Inflammatory macrophage treated with lipopolysaccharide for 1 hour (primary cell): ENCODE results near the gene SLC7A4.
"Not testable (repeated sequence)": the region's sequence is repeated elsewhere in the genome, so short reads cannot be mapped to it uniquely, and the experiment has no call there.

ENCODE experiments used
- DNase-seq, 2 donors: peaks; one replicate each; pipeline ENCODE4 v3.0.0-alpha.2; 2020 to 2022

Gene SLC7A4

DNA sequence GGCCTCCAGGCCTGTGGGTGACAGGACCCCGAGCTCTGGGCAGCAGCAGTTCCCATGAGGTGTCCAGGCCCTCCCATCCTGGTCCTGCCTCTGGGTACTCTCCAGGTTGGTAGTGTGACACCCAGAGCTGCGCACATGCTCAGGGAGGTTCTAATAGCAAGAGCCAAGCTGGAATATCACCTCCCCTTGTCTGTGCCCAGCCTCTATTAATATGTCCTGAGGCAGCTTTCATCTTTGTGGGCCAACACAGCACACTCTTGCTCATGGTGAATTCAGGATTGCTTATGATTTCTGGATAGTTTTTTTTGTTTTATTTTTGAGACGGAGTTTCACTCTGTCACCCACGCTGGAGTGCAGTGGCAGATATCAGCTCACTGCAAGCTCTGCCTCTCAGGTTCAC is 14.0 kb downstream of the SLC7A4 start:
- no peak for DNase-seq

DNA sequence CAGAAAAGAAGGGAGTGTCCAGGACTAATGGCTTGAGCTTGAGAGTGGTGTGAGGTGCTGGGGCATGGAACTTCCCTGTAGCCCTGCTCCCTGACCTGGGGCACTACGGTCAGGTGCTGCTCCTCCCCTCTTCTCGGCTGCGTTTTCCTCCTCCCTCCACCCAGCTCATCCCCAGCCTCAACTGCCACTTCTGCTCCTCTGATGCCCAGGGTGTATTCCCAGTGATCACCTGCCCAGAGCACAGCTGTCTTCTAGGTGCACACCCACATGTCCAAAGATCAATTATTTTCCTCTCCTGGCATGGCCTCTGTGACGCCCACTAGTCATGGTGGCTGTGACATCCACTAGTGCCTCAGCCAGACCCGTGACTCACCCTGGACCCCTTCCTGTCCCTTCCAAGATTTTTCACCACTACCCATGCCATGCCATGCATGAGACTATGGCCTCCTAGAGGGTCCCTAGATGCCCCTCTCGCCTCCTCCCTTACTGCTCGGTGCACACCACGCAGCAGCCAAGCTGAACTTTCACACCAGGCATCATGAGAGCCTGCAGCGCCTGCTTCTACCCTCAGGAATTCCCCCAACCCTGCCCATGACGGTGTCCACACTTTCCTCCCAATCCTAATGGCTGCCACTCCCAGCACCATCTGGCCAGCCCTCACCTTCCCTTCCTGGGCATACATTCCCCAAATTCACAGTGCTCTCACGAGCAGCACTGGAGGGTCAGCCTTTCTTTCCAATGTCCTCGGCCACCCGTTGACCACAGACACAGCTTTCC is 15.5 kb downstream of the SLC7A4 start:
- DNase-seq = no peak

DNA sequence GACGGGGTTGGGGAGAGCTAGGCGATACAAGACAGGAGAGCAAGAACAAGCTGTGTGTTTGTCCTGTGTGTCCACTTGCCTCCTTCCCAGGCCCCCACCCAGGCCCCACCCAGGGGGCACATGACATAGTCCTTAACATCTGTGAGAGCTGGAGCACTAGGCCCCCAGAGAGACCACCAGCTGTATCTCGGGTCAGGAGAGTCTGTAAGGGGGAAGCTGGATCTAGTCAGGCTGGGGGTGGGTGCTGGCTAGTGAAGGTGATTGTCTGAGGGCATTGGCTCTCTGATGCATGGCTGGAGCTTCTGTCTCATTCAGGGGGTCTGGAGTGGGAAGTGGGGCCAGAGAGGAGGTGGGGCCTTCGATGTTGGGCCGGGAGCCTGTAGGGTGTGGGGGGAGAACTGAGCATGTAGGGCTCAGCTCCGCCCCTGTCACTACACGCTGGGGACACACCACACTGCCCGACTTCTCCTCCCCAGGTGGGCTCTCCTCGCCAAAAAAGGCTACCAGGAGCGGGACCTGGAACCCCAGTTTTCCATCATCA is 16.8 kb downstream of the SLC7A4 start:
- no peak for DNase-seq

DNA sequence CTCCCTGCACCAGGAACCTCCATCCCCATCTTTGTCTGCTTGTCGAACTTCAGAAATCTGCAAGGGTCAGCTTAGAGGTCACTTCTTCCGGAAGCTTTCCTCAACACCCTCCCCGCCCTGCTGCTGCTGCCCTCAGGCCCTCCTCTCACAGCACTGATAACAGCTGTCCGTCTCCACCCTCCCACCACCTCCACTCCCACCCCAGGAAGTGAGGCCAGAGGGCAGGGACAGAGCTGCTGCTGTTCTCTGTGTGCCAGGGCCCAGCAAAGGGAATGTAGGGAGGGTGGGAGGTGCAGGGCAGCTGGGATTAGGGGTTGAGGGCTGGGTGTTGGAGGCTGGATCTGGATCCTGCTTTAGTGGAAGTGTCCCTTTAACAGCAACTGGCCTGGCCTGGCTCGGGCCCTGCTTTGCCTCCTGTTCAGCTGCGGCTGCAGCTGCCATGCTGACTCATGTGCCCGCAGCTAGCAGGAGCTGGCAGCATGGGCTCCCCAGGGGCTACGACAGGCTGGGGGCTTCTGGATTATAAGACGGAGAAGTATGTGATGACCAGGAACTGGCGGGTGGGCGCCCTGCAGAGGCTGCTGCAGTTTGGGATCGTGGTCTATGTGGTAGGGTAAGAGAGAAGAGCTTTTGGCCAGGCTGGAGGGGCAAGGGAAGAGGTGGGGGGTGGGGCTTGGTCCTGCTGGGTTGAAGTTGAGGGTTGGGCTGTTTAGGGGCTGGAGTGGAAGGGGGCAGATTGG is 17.5 kb downstream of the SLC7A4 start, which contains the start of gene P2RX6:
Gene P2RX6 (plus strand): TSS at position 440 of the 740 bp plus-strand sequence. CDS start 10 bp downstream, at position 450.
- peak; percentile 8 to 36 for DNase-seq

DNA sequence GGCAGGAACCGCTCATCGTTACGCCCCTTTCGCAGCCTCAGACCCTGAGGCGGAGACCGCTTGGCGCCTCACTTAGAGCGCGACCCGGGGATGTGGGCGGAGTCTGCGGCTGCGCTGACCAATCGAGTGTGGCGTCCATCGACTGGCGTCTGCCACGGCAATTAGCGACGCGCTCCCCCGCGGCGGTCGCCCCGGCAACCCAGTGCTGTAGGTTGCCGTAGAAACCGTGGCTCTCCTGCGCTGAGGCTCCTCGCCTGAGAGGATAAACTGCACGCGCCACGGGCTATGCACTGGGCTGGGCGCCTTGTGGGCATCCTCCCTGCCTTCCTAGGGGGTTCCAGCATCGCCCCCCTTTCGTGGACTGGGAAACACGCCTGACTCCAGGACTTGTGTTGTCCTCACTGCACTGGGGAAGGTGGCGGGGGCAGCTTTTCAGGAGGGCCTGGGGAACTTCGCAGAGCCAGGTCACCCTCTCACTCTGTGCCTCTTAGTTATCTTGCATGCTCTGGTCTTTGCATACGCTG is 18.1 kb downstream of the SLC7A4 start:
- DNase-seq = peak; percentile 60 to 69

DNA sequence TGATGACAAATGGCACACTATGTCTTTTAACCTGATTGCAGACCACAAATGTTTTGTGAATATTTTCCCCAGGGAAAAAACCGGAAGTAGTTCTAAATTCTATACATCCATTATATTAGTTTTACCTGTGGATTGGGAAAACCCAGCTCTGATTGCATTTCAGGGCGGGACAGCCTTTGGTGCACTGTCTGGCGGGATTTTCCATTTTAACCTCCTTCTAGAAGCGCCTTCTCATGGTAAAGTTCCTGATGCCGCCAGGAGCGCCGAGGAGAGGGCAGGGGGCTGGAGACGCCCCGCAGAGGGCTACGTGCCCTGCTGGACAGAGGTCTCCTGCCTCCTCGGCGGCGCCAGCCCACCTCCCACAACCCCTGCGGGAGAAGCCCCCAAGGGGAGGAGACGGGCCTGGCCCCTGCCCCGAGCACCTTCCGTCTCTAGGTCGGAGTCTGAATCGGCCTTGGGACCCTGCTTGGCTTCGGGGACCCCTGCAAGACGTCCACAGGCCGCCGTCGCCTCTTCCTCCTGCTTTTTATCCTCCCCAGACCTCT is 18.6 kb downstream of the SLC7A4 start:
- DNase-seq = no peak

DNA sequence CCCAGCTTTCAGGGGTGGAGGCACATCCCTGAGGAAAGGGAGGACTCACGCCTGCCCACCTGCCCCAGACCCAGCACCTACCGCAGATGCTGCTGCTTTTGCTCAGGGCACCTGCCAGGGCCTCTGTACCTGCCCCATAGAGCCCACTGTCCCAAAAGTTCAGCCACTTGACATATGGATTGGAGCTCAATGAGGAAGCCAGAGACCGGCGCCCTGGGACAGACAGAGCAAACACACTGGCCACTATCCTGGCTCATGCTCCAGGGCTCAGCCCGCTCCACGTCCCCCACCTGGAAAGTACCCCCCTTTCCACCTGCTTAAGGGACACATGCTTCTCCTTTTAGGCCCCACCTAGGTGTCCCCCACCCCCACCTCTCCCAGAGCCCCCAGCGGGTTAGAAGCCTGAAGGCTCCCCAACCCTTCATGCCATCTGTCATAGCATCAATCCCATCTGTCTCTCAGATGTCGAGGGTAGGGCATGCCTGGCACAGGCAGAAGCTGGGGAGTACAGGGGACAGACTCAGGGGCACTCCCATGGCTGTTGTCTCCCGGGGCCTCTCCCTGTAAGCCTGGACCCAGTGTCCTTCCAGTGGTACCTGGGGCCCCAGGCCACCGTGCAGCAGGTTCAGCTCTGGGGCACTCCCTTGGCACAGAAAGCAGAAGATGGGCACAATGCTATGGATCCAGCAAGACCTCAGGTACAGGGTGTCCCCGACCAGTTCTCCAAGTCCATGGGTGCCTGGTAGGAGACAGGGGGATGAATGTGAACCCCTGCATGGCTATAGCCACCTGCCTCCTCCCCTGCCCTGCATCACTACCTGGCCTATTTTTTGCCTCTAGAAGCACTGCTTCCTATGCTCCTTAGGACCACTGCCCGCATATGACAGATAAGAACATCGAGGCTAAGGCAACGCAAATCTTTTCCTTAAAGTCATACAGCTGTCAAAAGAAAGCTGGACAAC is 19.6 kb downstream of the SLC7A4 start:
- DNase-seq = no peak

DNA sequence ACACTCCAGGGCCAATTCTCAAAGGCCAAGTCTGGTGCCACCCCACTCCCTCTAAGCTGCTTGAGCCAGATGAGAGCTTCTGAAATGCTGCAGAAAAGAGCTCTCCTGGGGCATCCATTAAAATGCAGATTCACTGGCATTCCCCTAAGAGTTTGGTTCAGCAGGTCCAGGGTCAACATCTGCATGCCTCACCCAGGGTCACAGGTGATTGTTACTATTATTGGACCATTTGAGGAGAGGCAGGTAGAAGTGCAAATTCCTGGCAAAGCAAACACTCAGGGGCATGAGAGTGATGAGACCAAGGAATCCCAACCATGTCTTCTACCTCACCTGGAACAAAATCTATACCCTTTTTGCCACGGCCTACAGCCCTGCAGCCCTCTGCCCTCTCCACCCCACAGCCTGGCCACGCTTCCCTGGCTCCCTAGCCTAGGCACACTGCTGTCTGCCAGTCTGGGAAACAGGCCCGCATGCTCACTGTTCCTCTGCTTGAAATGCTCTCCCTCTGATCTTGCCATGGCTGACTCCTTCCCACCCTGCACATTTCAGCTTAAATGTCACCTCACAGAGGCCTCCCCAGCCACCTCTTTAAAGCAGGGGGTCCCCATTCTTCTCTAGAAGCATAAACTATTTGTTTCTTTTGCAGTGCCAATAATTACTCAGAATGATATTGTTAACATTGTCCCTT is 21.8 kb downstream of the SLC7A4 start:
- no peak for DNase-seq

DNA sequence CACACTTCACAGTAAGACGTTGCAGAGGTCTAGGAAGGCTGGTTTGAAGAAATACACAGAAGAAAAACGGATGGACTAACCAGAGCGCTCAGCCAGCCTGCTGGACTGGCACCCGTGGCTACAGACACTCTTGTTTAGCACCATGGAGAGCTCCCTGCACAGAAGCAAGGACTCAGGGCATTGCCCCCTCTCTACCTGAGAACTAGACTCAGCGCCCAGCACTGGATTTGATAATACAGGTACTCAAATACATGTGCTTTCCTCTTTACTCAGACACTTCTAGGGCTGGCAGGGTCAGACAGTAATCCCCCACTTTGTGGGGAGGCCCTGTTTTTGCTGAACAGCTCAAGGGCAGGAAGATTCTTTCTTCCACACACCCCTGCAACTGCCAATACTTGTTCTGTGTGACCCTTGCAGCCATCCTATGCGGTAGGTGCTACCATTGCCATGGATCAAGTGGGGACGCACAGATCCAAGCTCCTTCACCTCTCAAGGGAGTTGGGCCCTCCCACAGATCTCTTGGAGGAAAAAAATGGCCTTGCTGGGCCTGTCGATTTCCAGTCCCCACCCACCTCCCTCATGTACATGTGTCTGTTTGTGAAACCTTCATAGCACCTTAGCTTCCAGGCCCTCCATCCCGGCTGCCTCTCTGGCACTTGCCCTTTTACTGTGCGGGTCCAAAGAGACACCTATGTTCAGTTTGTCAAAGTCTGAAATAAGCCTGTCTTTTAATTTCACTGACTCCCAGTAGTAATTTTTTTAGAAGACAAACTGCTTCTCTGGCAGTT is 22.5 kb downstream of the SLC7A4 start:
- peak in 1 of 2 donors; percentile 1 for DNase-seq

DNA sequence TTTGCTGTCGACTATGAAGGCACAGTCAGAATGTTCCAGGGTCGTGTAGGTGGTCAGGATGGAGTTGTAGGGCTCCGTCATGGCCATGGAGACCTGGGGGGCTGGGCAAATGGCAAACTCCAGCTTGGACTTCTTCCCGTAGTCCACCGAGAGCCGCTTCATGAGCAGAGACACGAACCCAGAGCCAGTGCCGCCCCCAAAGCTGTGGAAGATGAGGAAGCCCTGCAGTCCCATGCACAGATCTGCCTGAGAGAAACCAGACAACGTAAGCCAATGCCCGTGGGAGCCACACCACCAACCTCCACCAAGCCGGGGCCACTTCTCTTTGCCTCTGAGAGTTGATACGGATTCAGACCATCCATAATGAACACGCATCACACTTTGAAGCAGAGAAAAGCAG is 23.2 kb downstream of the SLC7A4 start:
- DNase-seq = not testable (repeated sequence)

DNA sequence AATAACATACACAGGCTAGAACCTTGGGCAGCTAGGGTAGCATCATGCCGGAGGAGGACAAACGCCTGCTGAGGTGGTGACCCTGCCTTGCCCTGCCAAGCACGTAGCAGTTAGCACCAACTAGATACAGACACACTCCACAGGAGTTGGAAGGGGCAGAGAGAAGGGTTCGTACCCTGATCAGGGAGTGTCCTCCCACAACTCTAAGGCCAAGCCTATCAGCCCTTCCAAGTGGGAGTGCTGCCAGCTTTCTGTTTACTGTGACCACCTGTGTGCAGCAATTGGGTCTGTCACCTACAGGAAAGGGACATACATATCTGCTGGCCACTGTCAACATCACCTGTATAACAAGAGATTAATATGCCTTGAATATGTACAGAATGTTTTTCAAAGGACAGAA is 28.6 kb downstream of the SLC7A4 start:
- no peak for DNase-seq

DNA sequence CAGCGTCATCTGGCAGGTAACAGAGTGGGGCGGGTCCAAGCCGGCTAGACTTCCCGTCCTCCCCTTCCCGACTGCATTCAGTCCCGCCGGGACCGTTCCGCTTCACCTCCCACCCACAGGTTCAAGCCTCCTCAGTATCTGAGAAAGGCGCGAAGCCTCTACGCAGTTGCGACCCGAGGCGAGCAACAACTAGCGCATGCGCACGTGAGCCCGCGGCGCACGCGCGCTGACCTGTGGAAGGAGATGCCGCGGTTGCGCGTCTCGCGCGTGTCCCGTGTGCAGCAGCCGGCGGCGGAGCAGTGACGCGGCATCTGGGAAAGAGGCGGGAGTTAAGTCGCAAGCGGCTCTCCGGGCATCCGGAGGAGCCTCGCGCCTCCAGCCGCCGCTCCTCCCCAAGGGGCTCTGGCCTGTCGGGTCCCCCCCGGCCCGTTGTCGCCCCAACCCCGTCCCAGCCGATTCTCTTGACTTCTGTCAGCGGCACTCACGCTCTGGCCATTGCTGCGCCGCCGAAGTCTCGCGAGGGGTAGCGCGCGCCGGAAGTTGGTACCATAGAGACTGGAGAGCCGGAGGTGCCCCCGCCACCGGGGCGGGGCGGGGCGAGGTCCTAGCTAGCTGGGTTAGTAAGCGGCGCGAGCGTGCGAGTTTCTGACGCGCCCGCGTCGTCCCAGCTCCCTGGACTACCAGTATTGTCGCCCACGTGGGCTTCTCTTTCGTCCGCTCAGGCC is 30.6 kb downstream of the SLC7A4 start, which contains the start of gene THAP7:
Gene THAP7 (minus strand): TSS at position 518 of the 725 bp plus-strand sequence. CDS start 207 bp downstream, at position 311.
- DNase-seq = peak; percentile 95 to 96

DNA sequence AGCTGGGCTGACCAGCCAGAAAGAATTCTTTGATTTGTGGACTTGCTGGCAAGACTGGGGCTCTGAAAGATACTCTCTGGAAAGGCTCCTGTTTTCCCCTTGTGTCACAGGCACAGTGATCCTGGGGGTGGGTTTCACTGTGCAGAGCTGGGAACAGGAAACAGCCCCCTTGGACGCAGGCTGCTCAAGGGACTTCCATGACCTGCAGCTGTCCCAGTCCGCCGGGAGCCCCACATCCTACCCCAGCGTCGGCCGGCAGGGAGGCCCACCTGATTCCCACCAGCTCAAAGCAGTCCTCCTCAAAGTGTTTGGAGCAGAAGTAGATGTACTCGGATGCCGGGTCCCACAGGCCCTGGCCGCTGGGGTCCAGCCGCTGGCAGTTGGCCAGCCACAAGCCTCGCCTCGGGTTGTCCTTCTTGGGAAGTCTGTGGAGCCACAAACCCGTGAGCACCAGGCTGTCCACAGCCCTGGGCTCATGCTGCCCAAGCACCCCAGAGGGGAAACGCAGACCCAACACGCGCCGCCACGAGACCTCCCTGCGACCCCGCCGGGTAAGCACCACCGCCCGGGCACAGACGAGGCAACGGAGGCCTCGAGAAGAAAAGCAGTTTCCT is 31.3 kb downstream of the SLC7A4 start:
- DNase-seq = no peak

DNA sequence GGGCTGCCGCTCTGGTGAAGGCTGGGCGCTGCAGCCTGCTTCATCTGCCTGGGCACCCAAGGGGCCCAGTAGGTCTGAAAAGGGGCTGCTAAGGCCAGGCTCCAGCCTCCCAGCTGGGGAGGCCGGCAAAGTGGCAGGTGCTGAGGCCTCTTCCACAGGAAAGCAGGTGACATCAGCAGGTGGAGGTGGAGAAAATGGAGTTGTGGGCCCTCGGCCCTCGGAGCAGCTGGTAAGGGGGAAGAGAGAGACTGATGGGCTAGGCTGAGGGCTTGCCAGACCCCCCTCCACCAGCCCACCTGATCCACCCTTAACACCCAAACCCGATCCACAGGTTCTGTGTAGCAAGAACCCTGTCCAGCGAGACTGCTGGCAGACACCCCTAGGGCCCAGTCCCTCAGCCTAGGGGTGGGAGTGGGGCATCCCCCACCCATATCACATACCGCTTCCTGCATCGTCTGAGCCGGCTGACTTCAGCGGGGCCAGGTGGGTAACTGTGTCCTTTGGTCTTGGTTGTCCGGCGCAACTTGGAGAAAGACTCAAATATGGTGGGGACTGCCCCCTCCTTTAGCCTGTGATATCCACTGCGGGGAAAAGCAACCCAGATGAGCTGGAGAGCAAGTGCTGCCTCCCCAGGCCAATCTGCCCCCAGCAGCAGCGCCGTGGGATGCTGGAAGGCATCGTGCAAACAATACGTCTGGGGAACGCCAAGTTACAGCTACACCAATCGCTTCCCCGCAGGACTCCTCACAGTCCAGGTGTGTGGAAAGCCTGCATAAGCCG is 32.0 kb downstream of the SLC7A4 start:
- DNase-seq = no peak

DNA sequence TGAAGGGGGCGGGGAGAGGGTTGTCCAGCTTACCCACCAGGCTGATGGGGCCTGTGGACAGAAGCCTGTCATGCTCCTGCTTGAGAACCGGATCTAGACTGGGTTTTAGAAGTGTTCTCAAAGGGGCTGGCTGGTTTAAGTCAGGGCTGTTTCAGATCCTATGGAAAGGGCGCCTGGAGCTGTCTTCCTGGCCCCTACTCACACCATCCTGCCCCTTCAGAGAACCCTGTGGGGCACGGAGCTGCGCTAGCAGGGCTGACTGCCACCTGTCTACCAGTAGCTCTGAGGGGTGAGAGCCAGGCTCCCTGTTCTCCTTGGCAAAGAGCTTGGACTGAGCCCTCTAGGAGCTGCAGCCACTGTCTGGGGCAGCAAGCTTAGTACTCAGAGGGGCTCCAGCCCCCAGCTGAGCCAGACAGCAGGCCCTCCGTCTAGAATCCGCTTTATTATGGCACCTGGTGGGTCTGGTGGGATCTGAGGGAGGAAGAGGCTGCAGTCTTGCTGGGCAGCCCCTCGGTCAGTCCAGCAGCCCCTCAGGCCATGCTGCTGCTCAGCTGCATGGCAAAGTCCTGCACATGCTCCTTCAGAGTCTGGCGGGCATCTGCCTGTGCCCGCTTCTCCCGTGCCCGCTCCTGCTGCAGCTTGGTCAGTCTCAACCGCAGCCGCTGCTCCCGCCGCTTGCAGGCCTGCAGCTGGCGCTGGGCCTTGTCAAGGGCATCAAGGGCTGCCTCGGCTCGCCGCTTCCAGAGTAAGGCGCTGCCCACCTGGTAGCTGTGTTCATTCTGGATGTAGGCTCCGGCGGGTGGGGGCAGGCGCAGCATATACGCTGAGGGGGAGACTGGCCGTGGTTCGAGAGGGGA is 32.8 kb downstream of the SLC7A4 start:
- DNase-seq = no peak

DNA sequence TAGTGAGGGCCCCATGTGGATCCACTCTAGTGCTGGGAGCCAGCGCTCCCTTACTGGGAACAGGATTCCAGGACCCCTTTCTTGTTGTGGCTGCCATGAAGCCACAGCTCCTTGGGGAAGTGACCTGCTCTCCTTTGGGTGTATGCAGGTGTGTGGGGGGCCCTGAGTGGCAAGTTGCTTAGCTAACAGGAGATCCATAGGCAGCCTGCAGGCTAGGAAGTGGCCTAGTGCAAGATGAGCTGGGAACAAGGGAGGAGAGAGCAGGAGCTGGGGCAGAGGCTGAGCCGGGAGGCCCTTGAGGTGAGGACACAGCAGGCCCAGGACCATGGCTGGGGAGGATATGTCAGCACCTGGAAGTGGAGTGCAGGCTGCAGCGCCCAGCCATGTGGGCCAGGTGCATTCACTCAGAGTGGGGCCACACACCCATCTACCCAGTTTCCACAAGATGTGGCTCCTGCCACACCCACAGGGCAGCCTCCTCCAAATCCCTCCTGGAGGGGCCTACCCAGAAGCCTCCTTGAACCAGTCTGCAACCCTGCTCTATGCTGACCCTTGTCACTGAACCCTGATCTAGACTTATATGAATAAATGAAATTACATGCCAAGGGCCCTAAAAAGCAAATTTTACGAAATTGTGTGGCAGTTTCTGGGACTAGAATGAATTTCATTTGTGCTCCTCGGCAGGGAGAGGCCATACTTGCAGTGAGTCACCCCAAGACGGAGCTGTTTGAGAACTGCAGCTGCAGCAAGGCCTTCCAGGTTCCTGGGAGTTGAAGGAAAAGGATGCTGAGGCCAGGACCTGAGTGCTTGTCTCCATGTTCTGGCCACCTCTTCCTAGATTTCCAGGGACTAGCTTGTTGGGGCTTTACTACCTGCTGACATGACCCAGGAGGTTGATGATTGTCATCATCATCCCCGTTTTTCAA is 33.7 kb downstream of the SLC7A4 start:
- no peak for DNase-seq
